MCF 10A (cell line): ENCODE data around the gene HERC2. TPM values are rescaled to one million over a fixed set of nuclear protein-coding genes. Genes with fewer than 3 reads are reported as not detected.

Source experiments
- BruUV-seq: library from RNA; stranded (reverse); fragments of 400-500 nt; replicated peaks from 2 replicates; lab custom pipeline; 2021; lab: Mats Ljungman, UMichigan
- CTCF ChIA-PET: fragments of 300-600 bp; sonication (Branson Sonifier 250); formaldehyde crosslinking; extraction: SDS; loops from one replicate; lab custom pipeline; 2021; ENCODE audit warnings: antibody characterized with exemption, inconsistent platforms; lab: Yijun Ruan, JAX
- POLR2A ChIA-PET: fragments of 300-600, 350-650 bp; sonication (Branson Sonifier 250); formaldehyde crosslinking; extraction: SDS; loops from one replicate; lab custom pipeline; 2020; ENCODE audit warnings: antibody characterized with exemption, inconsistent platforms; lab: Yijun Ruan, JAX
- DNase-seq: peaks from one replicate; pipeline ENCODE4 v3.0.0-alpha.2; 2018; ENCODE audit not compliant: unreplicated experiment
- H3K27ac Mint-ChIP-seq: one replicate; pipeline ENCODE4 v1.8.0; 2022; ENCODE audit warnings: mild to moderate bottlenecking, low read depth, mixed read lengths; ENCODE audit not compliant: unreplicated experiment
- H3K27me3 Mint-ChIP-seq: one replicate; pipeline ENCODE4 v1.8.0; 2022; ENCODE audit warnings: mixed read lengths; ENCODE audit not compliant: insufficient read depth, unreplicated experiment
- H3K36me3 Mint-ChIP-seq: one replicate; pipeline ENCODE4 v1.8.0; 2022; ENCODE audit warnings: mild to moderate bottlenecking, moderate library complexity, mixed read lengths; ENCODE audit not compliant: insufficient read depth, unreplicated experiment
- H3K4me1 Mint-ChIP-seq: one replicate; pipeline ENCODE4 v1.8.0; 2022; ENCODE audit warnings: mixed read lengths; ENCODE audit not compliant: insufficient read depth, unreplicated experiment
- H3K4me3 Mint-ChIP-seq: one replicate; pipeline ENCODE4 v1.8.0; 2022; ENCODE audit warnings: mild to moderate bottlenecking, moderate library complexity, mixed read lengths; ENCODE audit not compliant: unreplicated experiment
- H3K9me3 Mint-ChIP-seq: one replicate; pipeline ENCODE4 v1.8.0; 2022; ENCODE audit warnings: mixed read lengths; ENCODE audit not compliant: unreplicated experiment
- CTCF ChIP-seq: fragments of 200-600 bp; IDR thresholded peaks from one replicate; pipeline ENCODE4 v1.8.0; 2022; ENCODE audit warnings: antibody characterized with exemption, mild to moderate bottlenecking; ENCODE audit not compliant: unreplicated experiment
- intact Hi-C: fragments of 100-400 bp; cut with micrococcal nuclease; formaldehyde crosslinking; loops from 2 replicates; pipeline ENCODE4 v1.14.1; 2022
- total RNA-seq: library from RNA; stranded (reverse); gene quantifications from 2 replicates; pipeline ENCODE4 v1.2.3, GENCODE V29; 2022

The HERC2 gene
- total RNA-seq, 1 experiment from 2014 or later = 65.2 TPM

DNA sequence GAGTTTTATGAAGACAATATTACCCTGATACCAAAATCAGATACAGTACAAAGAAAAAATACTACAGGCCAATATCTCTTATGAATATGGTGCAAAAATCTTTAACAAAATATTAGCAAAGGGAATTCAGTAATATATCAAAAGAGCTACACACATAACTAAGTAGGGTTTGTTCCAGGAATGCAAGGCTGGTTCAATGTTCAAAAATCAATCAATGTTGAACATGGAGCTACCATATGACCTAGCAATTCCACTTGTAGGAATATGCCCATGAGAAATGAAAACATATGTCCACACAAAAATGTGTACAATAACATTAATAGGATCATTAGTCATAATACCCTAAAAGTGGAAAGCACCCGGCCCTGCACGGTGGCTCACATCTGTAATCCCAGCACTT, 230.7 kb downstream of the HERC2 start:
- BruUV-seq = no TSS peak
- Mint-ChIP-seq H3K4me3 (no peak overlapping the region), H3K4me1 (no peaks in the 10 kb centered on the region), H3K27ac (no peak overlapping the region), H3K27me3 (no peaks in the 10 kb centered on the region), H3K9me3 (peaks cover 36% of the 10 kb centered on the region), H3K36me3 (no peaks in the 10 kb centered on the region)
- intact Hi-C loops = no loop called here
- POLR2A ChIA-PET = no interaction called here
- no peak for TF ChIP-seq CTCF
- DNase-seq = no peak
- CTCF ChIA-PET = interaction anchor here (0.6 to 1.0 kb wide), 2 partner anchors 8 to 35 kb away, joined by 3 read pairs; no protein-coding TSS in a partner anchor

DNA sequence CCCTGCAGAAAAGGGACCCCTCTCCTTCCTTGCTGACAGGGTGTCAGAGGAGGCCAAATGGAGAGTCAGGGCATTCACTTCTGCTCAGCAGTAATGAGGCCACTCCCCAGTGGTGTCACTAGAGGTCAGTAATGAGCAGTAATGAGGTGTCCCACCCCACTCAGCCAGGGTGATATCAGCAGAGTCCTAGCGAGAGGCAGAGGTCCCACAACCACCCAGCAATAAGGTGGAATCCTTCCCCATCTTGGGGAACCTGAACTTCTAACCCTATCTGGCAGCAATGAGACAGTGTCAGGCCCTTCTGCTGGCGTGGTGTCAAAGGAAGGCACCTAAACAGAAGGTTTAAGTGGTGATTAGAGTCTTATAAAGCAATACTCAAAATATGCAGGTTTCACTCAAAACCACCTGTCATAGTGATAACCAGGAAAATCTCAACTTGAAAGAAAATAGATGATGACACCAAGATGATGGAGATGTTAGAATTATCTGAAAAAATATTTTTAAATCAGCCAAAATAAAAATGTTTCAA, 235.7 kb downstream of the HERC2 start:
- peaks cover 28% of the 10 kb centered on the region for H3K9me3 Mint-ChIP-seq
- peak; percentile 1 for DNase-seq
- H3K4me1 Mint-ChIP-seq = no peaks in the 10 kb centered on the region
- no peak overlapping the region for H3K27ac Mint-ChIP-seq
- intact Hi-C loops = no loop called here
- CTCF ChIA-PET = no interaction called here
- no peaks in the 10 kb centered on the region for H3K27me3 Mint-ChIP-seq
- H3K36me3 Mint-ChIP-seq = no peaks in the 10 kb centered on the region
- peak; percentile 21 for TF ChIP-seq CTCF
- POLR2A ChIA-PET = no interaction called here
- H3K4me3 Mint-ChIP-seq = no peak overlapping the region
- BruUV-seq = no TSS peak

GRCh38 chr15:28085489-28086174, 236.3 kb downstream of the HERC2 start:
- H3K4me3 Mint-ChIP-seq = no peak overlapping the region
- no peaks in the 10 kb centered on the region for H3K27me3 Mint-ChIP-seq
- peaks cover 25% of the 10 kb centered on the region for H3K9me3 Mint-ChIP-seq
- DNase-seq = no peak
- no peaks in the 10 kb centered on the region for H3K4me1 Mint-ChIP-seq
- no peaks in the 10 kb centered on the region for H3K36me3 Mint-ChIP-seq
- BruUV-seq = no TSS peak
- ChIA-PET POLR2A (no interaction called here), CTCF (interaction anchor here (0.5 to 0.7 kb wide), 4 partner anchors 17 to 1196 kb away, joined by 3 read pairs; no protein-coding TSS in a partner anchor)
- TF ChIP-seq CTCF = no peak
- intact Hi-C loops = no loop called here
- no peak overlapping the region for H3K27ac Mint-ChIP-seq

DNA sequence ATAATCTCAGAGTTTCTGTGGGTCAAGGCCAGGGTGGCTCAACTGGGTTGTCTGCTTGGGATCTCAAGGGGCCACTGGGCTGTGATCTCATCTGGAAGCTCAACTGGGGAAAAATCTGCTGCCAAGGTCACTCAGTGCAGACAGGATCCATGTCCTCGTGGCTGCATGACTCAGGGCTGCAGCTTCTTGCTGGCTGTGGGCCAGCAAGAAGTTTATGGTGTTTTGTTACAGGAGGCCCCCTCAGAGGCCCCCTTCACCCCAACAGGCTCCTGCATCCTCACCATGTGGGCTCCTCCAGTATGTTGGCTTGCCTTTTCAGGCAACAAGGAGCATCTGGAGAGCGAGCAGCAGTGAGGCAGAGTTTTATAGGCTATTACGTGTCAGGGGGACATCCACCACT, 237.4 kb downstream of the HERC2 start:
- POLR2A ChIA-PET = no interaction called here
- Mint-ChIP-seq H3K4me1 (no peaks in the 10 kb centered on the region), H3K9me3 (peaks cover 21% of the 10 kb centered on the region), H3K4me3 (no peak overlapping the region), H3K27ac (no peak overlapping the region), H3K36me3 (no peaks in the 10 kb centered on the region), H3K27me3 (no peaks in the 10 kb centered on the region)
- DNase-seq = no peak
- TF ChIP-seq CTCF = no peak
- no TSS peak for BruUV-seq
- intact Hi-C loops = no loop called here
- CTCF ChIA-PET = interaction anchor here (0.7 kb wide), 1 partner anchor 1195 kb away, joined by 3 read pairs; no protein-coding TSS in a partner anchor
